ENCODE measurements around the gene TRAPPC5. TPM values are rescaled to one million over a fixed set of nuclear protein-coding genes. Genes with fewer than 3 reads are reported as not detected.
A peak's percentile ranks its signal among the peaks of the same experiment; 100 is the strongest.

The TRAPPC5 gene
- total and polyA plus RNA-seq, 10 of the 15 experiments (the other 5 are each of a cell fraction or from before 2014, with no cell fraction given): 4.2 to 210 (median 89.1) TPM

DNA sequence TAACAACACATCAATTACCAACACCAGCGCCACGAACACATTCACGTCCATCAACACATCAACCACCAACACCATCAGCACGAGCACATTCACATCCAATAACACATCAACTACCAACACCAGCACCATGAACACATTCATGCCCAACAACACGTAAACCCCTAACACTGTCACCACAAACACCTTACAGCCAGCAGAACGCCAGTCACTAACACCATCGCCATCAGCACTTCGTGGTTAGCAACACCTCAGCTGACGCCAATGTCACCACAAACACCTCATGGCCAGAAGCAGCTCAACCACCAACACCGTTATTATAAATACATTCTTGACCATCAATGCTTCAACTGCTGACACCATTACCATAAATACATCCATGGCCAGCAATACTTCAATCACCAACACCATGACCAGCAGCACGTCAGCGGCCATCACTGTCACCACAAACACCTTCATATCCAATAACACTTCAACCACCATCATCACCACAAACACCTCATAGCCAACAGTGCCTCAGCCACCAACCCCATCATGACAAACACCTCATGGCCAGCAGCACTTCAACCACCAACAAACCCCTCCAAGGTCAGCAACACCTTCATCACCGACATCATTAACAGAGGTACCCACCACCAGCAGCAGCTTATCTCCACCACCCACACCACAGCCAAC lies 11.9 kb downstream of the TRAPPC5 start (continued):
- TF ChIP-seq HDAC2 (IDR thresholded peaks at IDR 0.05) (no peak), PBX3 (IDR thresholded peaks at IDR 0.05; ENCODE audit: insufficient replicate concordance, low read depth, low read length) (no peak), TBL1XR1 (IDR thresholded peaks at IDR 0.05; ENCODE audit: low read depth, low read length) (no peak), MYC (IDR thresholded peaks at IDR 0.05; ENCODE audit: insufficient read depth, insufficient read length, insufficient replicate concordance, low read length, severe bottlenecking) (no peak), DPF2 (IDR thresholded peaks at IDR 0.05) (peak; percentile 87), RELA (IDR thresholded peaks at IDR 0.05; ENCODE audit: borderline replicate concordance, partially characterized antibody) (no peak), SRF (IDR thresholded peaks at IDR 0.05; ENCODE audit: low read depth in 2 of 2, low read length in 2 of 2) (no peak), CUX1 (IDR thresholded peaks at IDR 0.05; ENCODE audit: insufficient replicate concordance, low read depth, low read length) (no peak), USF1 (IDR thresholded peaks at IDR 0.05; ENCODE audit: borderline replicate concordance, extremely low read length, insufficient read depth, low read depth, low read length) (no peak), POU2F2 (IDR thresholded peaks at IDR 0.05; ENCODE audit: borderline replicate concordance, low read depth, low read length) (peak; percentile 4; the same call in 2 of the 3 replicates), MEF2B (IDR thresholded peaks at IDR 0.05; ENCODE audit: partially characterized antibody, poor library complexity, severe bottlenecking) (peak; percentile 94), STAT1 (conservative IDR thresholded peaks at IDR 0.05) (no peak), BCL11A (IDR thresholded peaks at IDR 0.05; ENCODE audit: low read depth, low read length) (peak; percentile 70; the same call in 1 of the 2 replicates), USF2 (IDR thresholded peaks at IDR 0.05; ENCODE audit: borderline replicate concordance, low read depth, low read length) (no peak), CHD1 (IDR thresholded peaks at IDR 0.05; ENCODE audit: low read depth, low read length) (no peak), RCOR1 (conservative IDR thresholded peaks at IDR 0.05; ENCODE audit: low read depth, low read length) (no peak), TARDBP (IDR thresholded peaks at IDR 0.05; ENCODE audit: borderline replicate concordance) (no peak), E2F8 (IDR thresholded peaks at IDR 0.05; ENCODE audit: low read depth, partially characterized antibody) (peak; percentile 77), RBBP5 (conservative IDR thresholded peaks at IDR 0.05) (no peak)

Data from GM12878 (cell line).